Bronchial epithelial cell (primary cell): ENCODE results near the gene NFIC. TPM values are rescaled to one million over a fixed set of nuclear protein-coding genes. Genes with fewer than 3 reads are reported as not detected.

Source experiments
- DNase-seq: peaks from one replicate; pipeline ENCODE4 v3.0.0-alpha.2; 2010; ENCODE audit warnings: low read depth
- FAIRE-seq: peaks from 2 replicates; lab custom pipeline; 2011; peaks lifted over from hg19 to GRCh38; lab: Jason Lieb, UNC
- H3K27me3 ChIP-seq: 2 replicates; pipeline ENCODE4 v1.5.1; 2011; ENCODE audit warnings: low read length; ENCODE audit not compliant: control insufficient read depth, insufficient read depth
- H3K36me3 ChIP-seq: 2 replicates; pipeline ENCODE4 v1.5.1; 2011; ENCODE audit warnings: low read length; ENCODE audit not compliant: control insufficient read depth, insufficient read depth
- H3K4me3 ChIP-seq: 2 replicates; pipeline ENCODE4 v1.5.1; 2011; ENCODE audit warnings: mild to moderate bottlenecking, low read depth, low read length, control low read depth
- total RNA-seq: library from RNA; depleted of rRNA; stranded (reverse); fragments of >200 nt; gene quantifications from 2 replicates; pipeline ENCODE4 v1.2.1, GENCODE V29; 2014
- TF ChIP-seq, protein P1 (sequence below): IDR thresholded peaks from 2 replicates; pipeline ENCODE4 v1.5.1; 2011; ENCODE audit warnings: mild to moderate bottlenecking, moderate library complexity, low read length, control low read depth, inconsistent platforms; ENCODE audit not compliant: insufficient read depth, severe bottlenecking

NFIC gene
- total RNA-seq, 1 donor from 2014 or later = 17.6 TPM

DNA sequence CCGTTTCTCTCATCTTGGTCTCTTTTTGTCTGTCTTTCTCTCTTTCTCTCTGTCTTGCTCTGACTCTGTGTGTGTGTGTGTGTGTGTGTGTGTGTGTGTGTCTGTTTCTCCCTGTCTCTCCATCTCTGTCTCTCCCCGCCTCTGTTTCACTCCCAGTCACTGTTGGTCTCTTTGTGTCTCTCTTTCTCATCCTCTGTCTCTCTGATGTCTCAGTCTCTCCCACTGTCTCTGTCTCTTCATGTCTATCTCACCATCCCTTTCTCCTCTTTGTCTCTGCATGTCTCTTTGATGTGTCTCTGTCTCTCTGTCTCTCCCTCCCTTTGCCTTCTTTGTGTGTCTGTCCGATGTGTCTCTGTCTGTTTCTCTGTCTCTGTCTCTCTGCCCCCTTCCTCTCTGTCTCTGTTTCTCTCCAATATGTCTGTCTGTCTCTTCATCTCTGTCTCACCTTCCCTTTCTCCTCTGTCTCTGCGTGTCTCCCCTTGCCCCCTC is 2.5 kb downstream of the NFIC start:
- peaks cover 6% of the 10 kb centered on the region for H3K36me3 ChIP-seq
- H3K4me3 ChIP-seq = peak overlapping the region; percentile 33
- no peak for FAIRE-seq
- no peaks in the 10 kb centered on the region for H3K27me3 ChIP-seq
- TF ChIP-seq, protein P1, sequence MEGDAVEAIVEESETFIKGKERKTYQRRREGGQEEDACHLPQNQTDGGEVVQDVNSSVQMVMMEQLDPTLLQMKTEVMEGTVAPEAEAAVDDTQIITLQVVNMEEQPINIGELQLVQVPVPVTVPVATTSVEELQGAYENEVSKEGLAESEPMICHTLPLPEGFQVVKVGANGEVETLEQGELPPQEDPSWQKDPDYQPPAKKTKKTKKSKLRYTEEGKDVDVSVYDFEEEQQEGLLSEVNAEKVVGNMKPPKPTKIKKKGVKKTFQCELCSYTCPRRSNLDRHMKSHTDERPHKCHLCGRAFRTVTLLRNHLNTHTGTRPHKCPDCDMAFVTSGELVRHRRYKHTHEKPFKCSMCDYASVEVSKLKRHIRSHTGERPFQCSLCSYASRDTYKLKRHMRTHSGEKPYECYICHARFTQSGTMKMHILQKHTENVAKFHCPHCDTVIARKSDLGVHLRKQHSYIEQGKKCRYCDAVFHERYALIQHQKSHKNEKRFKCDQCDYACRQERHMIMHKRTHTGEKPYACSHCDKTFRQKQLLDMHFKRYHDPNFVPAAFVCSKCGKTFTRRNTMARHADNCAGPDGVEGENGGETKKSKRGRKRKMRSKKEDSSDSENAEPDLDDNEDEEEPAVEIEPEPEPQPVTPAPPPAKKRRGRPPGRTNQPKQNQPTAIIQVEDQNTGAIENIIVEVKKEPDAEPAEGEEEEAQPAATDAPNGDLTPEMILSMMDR = no peak
- no peak for DNase-seq

DNA sequence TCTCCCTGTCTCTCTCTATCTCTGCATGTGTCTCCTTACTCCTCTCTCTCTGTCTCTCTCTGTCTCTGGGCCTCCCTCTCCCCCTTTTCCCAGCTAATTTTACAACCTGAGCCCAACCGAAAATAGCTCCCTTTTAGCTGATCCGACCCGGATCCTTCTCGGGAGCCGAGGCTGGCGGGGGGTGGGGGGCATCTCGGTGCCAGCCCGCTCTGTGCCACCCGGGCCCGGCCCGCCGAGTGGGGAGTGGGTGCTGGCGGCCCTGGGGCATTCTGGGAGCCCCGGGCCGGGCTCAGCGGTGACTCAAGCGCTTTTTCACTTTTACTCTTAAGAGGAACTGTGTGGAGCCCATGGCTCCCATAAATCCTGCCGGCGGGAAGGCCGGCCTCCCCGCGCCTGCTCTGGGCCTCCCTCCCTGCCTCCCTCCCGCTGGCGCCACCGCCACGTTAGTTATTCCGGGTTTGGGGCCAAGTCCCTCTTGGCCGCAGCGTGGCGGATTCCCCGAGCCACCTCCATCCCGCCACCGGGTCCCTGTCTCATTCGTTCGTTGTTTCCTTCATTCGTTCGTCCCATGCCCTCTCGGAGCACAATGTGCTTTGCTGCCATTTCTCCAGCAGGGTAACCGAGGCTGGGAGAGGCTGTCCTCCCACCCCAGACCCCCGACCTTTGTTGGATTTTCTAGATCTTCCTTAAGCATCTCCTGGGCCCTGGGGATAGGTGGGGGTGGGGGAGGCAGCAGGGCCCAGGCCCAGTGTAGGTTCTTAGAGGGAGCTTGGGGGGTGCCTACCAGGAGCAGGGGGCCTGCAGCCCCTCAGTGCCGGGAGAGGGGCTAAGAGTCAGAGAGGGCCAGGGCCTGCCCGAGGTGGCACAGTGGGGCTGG is 3.2 kb downstream of the NFIC start:
- Histone ChIP-seq H3K27me3 (no peaks in the 10 kb centered on the region), H3K36me3 (peaks cover 8% of the 10 kb centered on the region), H3K4me3 (peak overlapping the region; percentile 33)
- DNase-seq = no peak
- no peak for FAIRE-seq
- TF ChIP-seq, protein P1 = no peak

DNA sequence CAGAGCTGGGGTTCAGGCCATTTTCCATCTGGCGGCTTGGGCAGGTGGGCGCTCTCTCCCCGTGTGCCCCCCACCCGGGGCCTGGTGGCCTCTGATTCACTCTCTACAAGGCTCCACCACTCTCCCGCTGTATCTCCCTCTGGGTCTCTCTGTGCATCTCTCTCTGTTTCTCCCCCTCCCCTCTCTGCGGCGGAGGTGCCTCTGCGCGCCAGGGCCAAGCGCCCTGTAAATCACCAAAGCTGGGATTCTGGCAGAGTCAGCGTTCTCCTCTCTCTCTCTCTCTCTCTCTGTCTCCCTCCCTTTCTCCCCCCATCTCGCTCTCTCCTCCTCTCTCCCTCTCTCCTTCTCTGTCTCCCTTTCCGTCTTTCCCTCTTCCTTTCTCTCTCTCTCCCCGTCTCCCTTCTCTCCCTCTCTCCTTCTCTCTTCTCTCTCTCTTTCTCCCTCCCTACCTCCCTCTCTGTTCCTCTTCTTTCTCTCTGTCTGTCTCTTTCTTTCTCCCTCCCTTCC is 3.9 kb downstream of the NFIC start:
- FAIRE-seq = no peak
- peaks cover 8% of the 10 kb centered on the region for H3K36me3 ChIP-seq

DNA sequence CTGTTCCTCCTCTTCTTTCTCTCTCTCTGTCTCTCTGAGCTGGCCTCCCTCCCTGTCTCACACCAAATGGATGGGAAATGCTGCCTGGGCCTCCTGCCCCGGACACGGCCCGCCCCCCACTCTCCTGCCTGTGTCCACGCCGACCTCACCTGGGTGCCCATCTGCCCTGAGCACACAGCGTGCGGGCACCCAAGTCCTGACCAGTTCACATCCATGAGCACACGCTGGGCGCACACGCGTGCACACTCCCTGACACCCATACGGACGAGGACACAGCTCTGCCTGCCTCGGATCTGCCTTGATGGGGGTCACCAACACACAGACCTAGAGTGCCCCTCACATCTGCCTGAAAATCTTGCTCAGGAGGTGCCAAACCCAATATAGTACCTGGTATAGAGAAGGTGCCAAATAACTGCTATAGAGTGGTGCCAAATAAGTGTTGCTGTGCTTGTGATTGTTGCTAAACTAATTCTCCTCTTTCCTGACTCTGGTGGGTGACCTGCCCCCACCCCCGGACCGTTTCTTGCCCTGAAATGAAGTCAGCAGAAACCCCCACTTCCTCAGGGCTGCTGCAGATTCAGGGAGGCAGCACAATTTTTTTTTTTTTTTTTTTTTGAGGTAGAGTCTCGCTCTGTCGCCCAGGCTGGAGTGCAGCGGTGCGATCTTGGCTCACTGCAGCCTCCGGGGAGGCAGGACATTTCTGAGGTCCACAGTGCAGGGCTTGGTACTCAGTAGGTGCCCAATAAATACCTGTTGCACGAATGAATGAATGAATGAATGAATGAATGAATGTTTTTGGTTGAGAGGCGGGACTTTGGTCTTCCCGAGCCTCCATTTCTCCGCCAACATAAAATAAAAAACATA is 4.6 kb downstream of the NFIC start:
- Histone ChIP-seq H3K4me3 (no peak overlapping the region), H3K36me3 (peaks cover 8% of the 10 kb centered on the region), H3K27me3 (no peaks in the 10 kb centered on the region)
- TF ChIP-seq, protein P1 = no peak
- no peak for DNase-seq
- no peak for FAIRE-seq

More for the DNA sequence above, 3.9 kb downstream of the NFIC start:
- DNase-seq = no peak
- H3K4me3 ChIP-seq = no peak overlapping the region
- TF ChIP-seq, protein P1 = no peak
- no peaks in the 10 kb centered on the region for H3K27me3 ChIP-seq

DNA sequence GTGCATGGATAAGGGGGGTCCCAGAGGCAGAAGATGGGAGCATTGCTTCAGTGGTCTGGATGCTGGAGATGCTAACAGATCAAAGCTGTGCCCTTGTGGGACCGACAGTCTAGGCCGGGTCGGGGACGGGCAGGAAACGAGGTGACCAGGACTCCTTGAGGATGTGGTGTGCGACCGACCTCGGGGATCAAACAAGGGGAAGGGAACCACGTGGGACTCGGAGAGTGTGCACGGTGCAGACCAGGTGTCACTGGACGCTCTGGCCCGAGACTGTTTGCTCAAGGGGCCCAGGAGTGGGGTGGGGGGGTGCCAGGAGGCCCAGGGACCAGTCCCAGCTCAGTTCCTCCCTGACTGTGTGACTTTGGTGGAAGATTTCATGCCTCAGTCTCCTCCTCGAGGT is 6.0 kb downstream of the NFIC start:
- Histone ChIP-seq H3K36me3 (peaks cover 8% of the 10 kb centered on the region), H3K27me3 (no peaks in the 10 kb centered on the region), H3K4me3 (no peak overlapping the region)
- no peak for FAIRE-seq
- TF ChIP-seq, protein P1 = no peak
- DNase-seq = no peak
